NCI-H1092 treated with DMSO at 0.1 percent for 48 hours (cell line): ENCODE measurements around the gene IQGAP2.
"Not testable (repeated sequence)": the region's sequence is repeated elsewhere in the genome, so short reads cannot be mapped to it uniquely, and the experiment has no call there.

Experiments
- DNase-seq: peaks from one replicate; lab custom pipeline; 2025; lab: John Stamatoyannopoulos, UW

Gene IQGAP2

GRCh38 chr5:76717222-76718083 lies 314.4 kb downstream of the IQGAP2 start:
- DNase-seq = no peak

- no peak for DNase-seq
Measured at GRCh38 chr5:76718381-76718832, 315.3 kb downstream of the IQGAP2 start.

- no peak for DNase-seq
Measured at GRCh38 chr5:76718880-76719279, 315.8 kb downstream of the IQGAP2 start.

GRCh38 chr5:76720988-76721569 lies 318.0 kb downstream of the IQGAP2 start:
- no peak for DNase-seq

- DNase-seq = no peak
Measured at GRCh38 chr5:76723266-76723665, 320.2 kb downstream of the IQGAP2 start.

- DNase-seq = no peak
Measured at GRCh38 chr5:76723906-76724305, 320.8 kb downstream of the IQGAP2 start.

GRCh38 chr5:76724871-76725270 lies 321.8 kb downstream of the IQGAP2 start:
- no peak for DNase-seq

GRCh38 chr5:76728965-76729364 lies 325.9 kb downstream of the IQGAP2 start:
- no peak for DNase-seq

GRCh38 chr5:76729373-76730290 lies 326.5 kb downstream of the IQGAP2 start:
- no peak for DNase-seq

GRCh38 chr5:76732405-76733048 lies 329.4 kb downstream of the IQGAP2 start:
- no peak for DNase-seq

GRCh38 chr5:76733049-76733417 lies 329.9 kb downstream of the IQGAP2 start:
- DNase-seq = no peak

GRCh38 chr5:76735762-76736545 lies 332.9 kb downstream of the IQGAP2 start:
- no peak for DNase-seq

GRCh38 chr5:76736679-76737556 lies 333.8 kb downstream of the IQGAP2 start:
- DNase-seq = no peak

- no peak for DNase-seq
Measured at GRCh38 chr5:76737846-76738245, 334.8 kb downstream of the IQGAP2 start.

- DNase-seq = not testable (repeated sequence)
Measured at GRCh38 chr5:76741506-76741905, 338.4 kb downstream of the IQGAP2 start.

GRCh38 chr5:76742583-76742982 lies 339.5 kb downstream of the IQGAP2 start:
- no peak for DNase-seq

GRCh38 chr5:76744632-76745031 lies 341.5 kb downstream of the IQGAP2 start:
- no peak for DNase-seq

- DNase-seq = no peak
Measured at GRCh38 chr5:76745670-76746069, 342.6 kb downstream of the IQGAP2 start.

GRCh38 chr5:76746677-76747076 lies 343.6 kb downstream of the IQGAP2 start:
- no peak for DNase-seq

GRCh38 chr5:76747706-76748105 lies 344.6 kb downstream of the IQGAP2 start:
- no peak for DNase-seq
